Upper lobe of left lung (tissue), 6 donors: Measurements from ENCODE around the gene KCNJ5. TPM values are rescaled to one million over a fixed set of nuclear protein-coding genes. Genes with fewer than 3 reads are reported as not detected.

Experiments
- ATAC-seq, 2 donors: fragments of 200-7000 bp; cut with Tn5 transposase; one replicate each; pipeline ENCODE4 v1.9.1; 2022; ENCODE audit warnings: mild to moderate bottlenecking in 2 of 2, moderate library complexity in 2 of 2; ENCODE audit not compliant: low FRiP score in 2 of 2
- DNase-seq, 2 donors: peaks; one replicate each; pipeline ENCODE4 v3.0.0-alpha.2; 2019 to 2020
- H3K27ac ChIP-seq, 4 donors: fragments of 200-600 bp; sonication (generic); one replicate each; pipeline ENCODE4 v1.5.1; 2016 to 2019
- H3K27me3 ChIP-seq, 4 donors: fragments of 200-600 bp; sonication (generic); one replicate each; pipeline ENCODE4 v1.5.1; 2017 to 2019
- H3K36me3 ChIP-seq, 4 donors: fragments of 200-600 bp; sonication (generic); one replicate each; pipeline ENCODE4 v1.5.1; 2016 to 2019
- H3K4me1 ChIP-seq, 4 donors: fragments of 200-600 bp; sonication (generic); one replicate each; pipeline ENCODE4 v1.5.1; 2018 to 2019
- H3K4me3 ChIP-seq, 4 donors: fragments of 200-600 bp; sonication (generic); one replicate each; pipeline ENCODE4 v1.5.1; 2017 to 2019; ENCODE audit warnings: mild to moderate bottlenecking in 2 of 4, moderate library complexity in 1 of 4
- H3K9me3 ChIP-seq, 4 donors: fragments of 200-600 bp; sonication (generic); one replicate each; pipeline ENCODE4 v1.5.1; 2018 to 2019
- EP300 ChIP-seq, 4 donors: sonication (generic); formaldehyde crosslinking; IDR thresholded peaks; one replicate each; pipeline ENCODE4 v1.5.1; 2017; ENCODE audit warnings: antibody characterized with exemption in 4 of 4, control low read depth in 2 of 4
- POLR2A ChIP-seq, 4 donors: fragments of 450-650 bp; IDR thresholded peaks; one replicate each; pipeline ENCODE4 v1.5.1; 2016 to 2017; ENCODE audit warnings: antibody characterized with exemption in 4 of 4, mild to moderate bottlenecking in 2 of 4
- POLR2AphosphoS5 ChIP-seq, 2 donors: sonication (generic); formaldehyde crosslinking; IDR thresholded peaks; one replicate each; pipeline ENCODE4 v1.5.1; 2017; ENCODE audit warnings: antibody characterized with exemption in 2 of 2
- WGBS, 2 donors: methylation state at CpG; one replicate each; pipeline ENCODE4 v1.1.5; 2017 to 2018; 5-methylcytosine and 5-hydroxymethylcytosine counted together
- total RNA-seq, 6 donors: library from RNA; depleted of rRNA in 4 of 6; stranded (reverse); fragments of >200 nt in 4 of 6; gene quantifications; one replicate each; pipeline versions ENCODE4 v1.1.0 to v1.2.1, GENCODE V29; 2016 to 2021
- TF ChIP-seq, protein P1 (sequence below), 6 experiments: fragments of 450-650 bp in 4 of 6; fragments of 200-600 bp in 2 of 6; sonication (generic) in 2 of 6; IDR thresholded peaks; one replicate each; pipeline ENCODE4 v1.5.1; 2016 to 2019; ENCODE audit warnings: antibody characterized with exemption in 6 of 6
- donor health status: DM: no; HTN: no; CAD: no; lungs with moderate emphysema.
- donor health status: DM: no; HTN: yes; CAD: no; lungs with severe emphysema.

The KCNJ5 gene
- total RNA-seq, 6 donors from 2014 or later, result 1.5 to 7.5 (median 4.9) TPM

GRCh38 chr11:128934351-128934750 is 43.2 kb downstream of the KCNJ5 start:
- TF ChIP-seq POLR2AphosphoS5 (IDR thresholded peaks at IDR 0.05), result no peak
- TF ChIP-seq, protein P1, sequence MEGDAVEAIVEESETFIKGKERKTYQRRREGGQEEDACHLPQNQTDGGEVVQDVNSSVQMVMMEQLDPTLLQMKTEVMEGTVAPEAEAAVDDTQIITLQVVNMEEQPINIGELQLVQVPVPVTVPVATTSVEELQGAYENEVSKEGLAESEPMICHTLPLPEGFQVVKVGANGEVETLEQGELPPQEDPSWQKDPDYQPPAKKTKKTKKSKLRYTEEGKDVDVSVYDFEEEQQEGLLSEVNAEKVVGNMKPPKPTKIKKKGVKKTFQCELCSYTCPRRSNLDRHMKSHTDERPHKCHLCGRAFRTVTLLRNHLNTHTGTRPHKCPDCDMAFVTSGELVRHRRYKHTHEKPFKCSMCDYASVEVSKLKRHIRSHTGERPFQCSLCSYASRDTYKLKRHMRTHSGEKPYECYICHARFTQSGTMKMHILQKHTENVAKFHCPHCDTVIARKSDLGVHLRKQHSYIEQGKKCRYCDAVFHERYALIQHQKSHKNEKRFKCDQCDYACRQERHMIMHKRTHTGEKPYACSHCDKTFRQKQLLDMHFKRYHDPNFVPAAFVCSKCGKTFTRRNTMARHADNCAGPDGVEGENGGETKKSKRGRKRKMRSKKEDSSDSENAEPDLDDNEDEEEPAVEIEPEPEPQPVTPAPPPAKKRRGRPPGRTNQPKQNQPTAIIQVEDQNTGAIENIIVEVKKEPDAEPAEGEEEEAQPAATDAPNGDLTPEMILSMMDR (IDR thresholded peaks at IDR 0.05), result no peak
- no peak for TF ChIP-seq POLR2A (IDR thresholded peaks at IDR 0.05)
- no peak for TF ChIP-seq EP300 (IDR thresholded peaks at IDR 0.05)
- WGBS, 2 donors, result 95 to 97% methylated on average over 7 of the region's 7 CpGs

GRCh38 chr11:128934926-128935325 is 43.8 kb downstream of the KCNJ5 start:
- H3K4me1 ChIP-seq, result no peaks in the 10 kb centered on the region
- no peak overlapping the region for H3K27ac ChIP-seq
- no peak for DNase-seq
- H3K9me3 ChIP-seq, result no peaks in the 10 kb centered on the region
- H3K4me3 ChIP-seq, result no peak overlapping the region
- TF ChIP-seq POLR2AphosphoS5 (IDR thresholded peaks at IDR 0.05), result no peak
- TF ChIP-seq, protein P1 (IDR thresholded peaks at IDR 0.05), result no peak
- TF ChIP-seq EP300 (IDR thresholded peaks at IDR 0.05), result no peak
- TF ChIP-seq POLR2A (IDR thresholded peaks at IDR 0.05), result no peak
- no peaks in the 10 kb centered on the region for H3K27me3 ChIP-seq
- WGBS, 2 donors, result 93 to 94% methylated on average over 9 to 10 of the region's 10 CpGs
- ATAC-seq, result no peak
- H3K36me3 ChIP-seq, result no peaks in the 10 kb centered on the region

More at GRCh38 chr11:128934351-128934750, 43.2 kb downstream of the KCNJ5 start:
- Histone ChIP-seq H3K4me3 (no peak overlapping the region), H3K9me3 (no peaks in the 10 kb centered on the region), H3K4me1 (no peaks in the 10 kb centered on the region), H3K27ac (no peak overlapping the region), H3K27me3 (no peaks in the 10 kb centered on the region), H3K36me3 (no peaks in the 10 kb centered on the region)
- ATAC-seq, result no peak
- no peak for DNase-seq

- Histone ChIP-seq H3K36me3 (no peaks in the 10 kb centered on the region), H3K27ac (no peak overlapping the region), H3K9me3 (no peaks in the 10 kb centered on the region), H3K4me1 (no peaks in the 10 kb centered on the region), H3K27me3 (no peaks in the 10 kb centered on the region), H3K4me3 (no peak overlapping the region)
- WGBS, 2 donors, result 73 to 84% methylated on average over 10 to 16 of the region's 16 CpGs
- ATAC-seq (no peak), DNase-seq (no peak)
- TF ChIP-seq POLR2AphosphoS5 (IDR thresholded peaks at IDR 0.05), result no peak
- TF ChIP-seq EP300 (IDR thresholded peaks at IDR 0.05), result no peak
- no peak for TF ChIP-seq POLR2A (IDR thresholded peaks at IDR 0.05)
- TF ChIP-seq, protein P1 (IDR thresholded peaks at IDR 0.05), result no peak
Observed at GRCh38 chr11:128936606-128937251, 45.6 kb downstream of the KCNJ5 start.

DNA sequence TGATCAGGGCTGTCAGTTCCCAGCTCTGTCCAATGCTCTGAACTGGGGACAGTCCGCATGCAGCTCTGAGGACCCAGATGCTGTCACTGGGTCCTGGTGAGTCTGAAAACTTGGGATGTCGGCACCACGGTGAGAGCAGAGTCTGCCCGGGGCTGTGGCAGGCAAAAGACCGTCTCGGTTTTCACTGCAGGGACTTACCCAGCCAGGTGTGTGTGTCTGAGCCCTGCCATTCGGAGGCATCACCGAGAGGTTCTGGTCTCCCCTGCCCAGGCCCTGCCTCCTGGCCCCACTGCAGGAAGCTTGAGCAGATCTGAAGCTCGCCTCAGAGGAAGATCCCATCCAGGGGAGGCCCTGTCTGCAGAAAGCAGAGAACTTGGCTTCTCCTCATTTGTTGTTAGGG is 46.3 kb downstream of the KCNJ5 start:
- H3K27ac ChIP-seq, result no peak overlapping the region
- TF ChIP-seq, protein P1 (IDR thresholded peaks at IDR 0.05), result no peak
- TF ChIP-seq POLR2AphosphoS5 (IDR thresholded peaks at IDR 0.05) (no peak), EP300 (IDR thresholded peaks at IDR 0.05) (no peak), POLR2A (IDR thresholded peaks at IDR 0.05) (no peak)
- H3K27me3 ChIP-seq, result no peaks in the 10 kb centered on the region
- no peak for DNase-seq
- no peaks in the 10 kb centered on the region for H3K36me3 ChIP-seq
- H3K9me3 ChIP-seq, result no peaks in the 10 kb centered on the region
- no peak for ATAC-seq
- 81 to 85% methylated on average over 3 to 9 of the region's 9 CpGs for WGBS, 2 donors
- no peaks in the 10 kb centered on the region for H3K4me1 ChIP-seq
- no peak overlapping the region for H3K4me3 ChIP-seq
